Upper lobe of left lung (tissue), 4 donors: ENCODE measurements around the gene GASK1A.

ENCODE experiments used
- CTCF ChIP-seq, 6 experiments: fragments of 450-650 bp in 4 of 6; fragments of 200-600 bp in 2 of 6; sonication (generic) in 2 of 6; IDR thresholded peaks; one replicate each; pipeline ENCODE4 v1.5.1; 2016 to 2019; ENCODE audit warnings: antibody characterized with exemption in 6 of 6
- EP300 ChIP-seq, 4 donors: sonication (generic); formaldehyde crosslinking; IDR thresholded peaks; one replicate each; pipeline ENCODE4 v1.5.1; 2017; ENCODE audit warnings: antibody characterized with exemption in 4 of 4, control low read depth in 2 of 4
- POLR2AphosphoS5 ChIP-seq, 2 donors: sonication (generic); formaldehyde crosslinking; IDR thresholded peaks; one replicate each; pipeline ENCODE4 v1.5.1; 2017; ENCODE audit warnings: antibody characterized with exemption in 2 of 2

DNA sequence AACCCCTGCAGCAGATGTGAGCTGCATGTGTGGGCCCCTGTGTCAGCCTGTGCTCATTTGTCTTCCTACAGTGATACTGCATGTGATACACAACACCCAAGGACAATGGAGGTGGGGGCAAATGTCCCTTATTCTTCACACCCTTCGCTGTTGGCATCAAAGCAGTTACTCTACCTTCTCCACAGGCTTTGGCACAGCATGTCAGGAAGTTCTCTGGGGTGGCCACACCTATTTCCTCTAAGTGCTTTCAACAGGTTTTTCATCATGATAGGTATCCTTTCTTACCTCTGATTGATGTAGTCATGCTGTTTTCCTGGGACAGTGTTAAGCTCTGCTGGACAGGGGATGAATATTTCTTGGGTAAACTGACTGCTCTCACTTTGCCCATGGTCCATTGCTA lies 43.6 kb upstream of the GASK1A start:
- TF ChIP-seq POLR2AphosphoS5 (IDR thresholded peaks at IDR 0.05) (no peak), CTCF (IDR thresholded peaks at IDR 0.05) (no peak), EP300 (IDR thresholded peaks at IDR 0.05) (no peak)
